Ramos (cell line): ENCODE results near the gene MBOAT7.

Experiments
- in situ Hi-C: fragments of 300-500 bp; cut with MboI; formaldehyde crosslinking; loops from one replicate; pipeline ENCODE4 v1.14.3; 2022; ENCODE audit warnings: low sequenced_read_pairs; ENCODE audit not compliant: unreplicated experiment

Gene MBOAT7

DNA sequence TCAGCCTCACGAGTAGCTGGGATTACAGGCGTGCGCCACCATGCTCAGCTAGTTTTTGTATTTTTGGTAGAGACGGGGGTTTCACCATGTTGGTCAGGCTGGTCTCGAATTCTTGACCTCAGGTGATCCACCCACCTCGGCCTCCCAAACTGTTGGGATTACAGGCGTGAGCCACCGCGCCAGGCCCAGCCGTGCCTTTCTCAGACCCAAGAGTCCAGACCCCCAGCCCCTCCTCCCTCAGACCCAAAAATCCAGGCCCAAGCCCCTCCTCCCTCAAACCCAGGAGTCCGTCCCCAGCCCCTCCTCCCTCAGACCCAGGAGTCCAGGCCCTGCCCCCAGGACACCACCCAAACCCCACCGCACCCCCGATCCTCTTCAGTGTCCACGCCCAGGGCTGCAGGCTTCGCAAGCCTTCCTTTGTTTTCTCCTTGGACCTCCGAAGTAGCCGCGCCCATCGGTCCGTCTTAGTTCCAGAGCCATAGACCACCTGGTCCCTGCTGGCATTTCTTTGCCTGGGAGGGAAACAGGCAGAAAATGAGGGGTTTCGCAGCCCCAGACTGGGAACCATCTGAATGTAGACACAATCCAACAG, 20.1 kb downstream of the MBOAT7 start:
- in situ Hi-C loops: no loop called here

DNA sequence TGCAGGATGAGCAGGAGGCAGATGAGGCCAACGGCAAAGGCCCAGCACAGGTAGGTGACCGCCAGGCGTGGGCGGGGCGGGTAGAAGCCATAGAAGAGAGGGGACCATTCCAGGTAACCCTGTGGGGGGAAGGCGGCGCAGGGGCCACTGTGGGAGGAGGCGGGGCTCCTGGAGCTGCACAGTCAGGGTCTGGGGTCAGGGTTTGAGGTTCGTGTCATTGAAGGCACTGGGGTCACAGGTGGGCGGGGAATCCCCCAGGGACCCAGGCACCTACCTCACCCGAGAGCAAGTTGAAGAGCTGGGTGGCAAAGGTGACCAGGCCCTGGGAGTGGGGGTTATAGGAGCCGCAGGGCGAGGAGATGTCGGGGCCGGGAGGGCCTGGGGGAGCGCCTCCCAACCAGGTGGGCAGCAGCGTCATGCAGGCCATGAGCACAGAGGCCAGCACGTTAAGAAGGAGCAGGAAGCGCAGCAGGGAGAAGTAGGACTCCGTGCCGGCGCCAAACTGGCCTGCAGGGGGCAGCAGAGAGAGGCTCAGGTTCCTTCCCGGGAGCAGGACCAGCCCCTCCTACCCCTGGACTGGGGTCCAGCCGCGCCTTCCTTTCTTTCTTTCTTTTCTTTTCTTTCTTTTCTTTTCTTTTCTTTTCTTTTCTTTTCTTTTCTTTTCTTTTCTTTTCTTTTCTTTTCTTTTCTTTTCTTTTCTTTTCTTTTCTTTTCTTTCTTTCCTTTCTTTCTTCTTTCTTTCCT, 21.0 kb downstream of the MBOAT7 start:
- in situ Hi-C loops: no loop called here

- in situ Hi-C loops: no loop called here
Measured at GRCh38 chr19:54165222-54165621, 24.2 kb downstream of the MBOAT7 start.

- in situ Hi-C loops: loop anchor here (5.0 kb wide), 1 partner anchor 68 kb away; no protein-coding TSS in a partner anchor
Measured at GRCh38 chr19:54164369-54165068, 24.9 kb downstream of the MBOAT7 start.

- in situ Hi-C loops: loop anchor here (5.0 kb wide), 1 partner anchor 69 kb away; no protein-coding TSS in a partner anchor
Measured at GRCh38 chr19:54162884-54163283, 26.5 kb downstream of the MBOAT7 start.

- in situ Hi-C loops: loop anchor here (5.0 kb wide), 1 partner anchor 70 kb away; no protein-coding TSS in a partner anchor
Measured at GRCh38 chr19:54162241-54162805, 27.1 kb downstream of the MBOAT7 start.

DNA sequence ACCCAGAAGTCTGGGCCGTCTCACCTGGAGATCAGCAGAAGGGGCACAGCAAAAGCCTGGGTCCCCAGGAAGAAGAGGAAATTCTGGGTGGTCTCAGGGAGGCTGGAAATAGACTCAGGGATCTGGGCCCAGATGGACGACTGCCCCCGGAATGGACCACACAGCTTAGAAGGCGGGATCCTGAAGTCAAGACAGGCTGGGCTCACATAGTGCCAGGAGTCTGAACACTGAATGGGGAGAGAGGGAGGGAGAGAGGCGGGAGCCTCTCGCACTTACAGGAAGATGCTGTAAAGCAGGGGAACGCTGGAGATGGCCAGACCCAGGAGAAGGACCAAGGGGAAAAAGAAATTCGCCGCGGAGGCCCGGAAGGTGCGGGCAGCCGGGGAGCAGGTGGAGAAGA, 28.5 kb downstream of the MBOAT7 start:
- in situ Hi-C loops: loop anchor here (5.0 kb wide), 1 partner anchor 71 kb away; no protein-coding TSS in a partner anchor

DNA sequence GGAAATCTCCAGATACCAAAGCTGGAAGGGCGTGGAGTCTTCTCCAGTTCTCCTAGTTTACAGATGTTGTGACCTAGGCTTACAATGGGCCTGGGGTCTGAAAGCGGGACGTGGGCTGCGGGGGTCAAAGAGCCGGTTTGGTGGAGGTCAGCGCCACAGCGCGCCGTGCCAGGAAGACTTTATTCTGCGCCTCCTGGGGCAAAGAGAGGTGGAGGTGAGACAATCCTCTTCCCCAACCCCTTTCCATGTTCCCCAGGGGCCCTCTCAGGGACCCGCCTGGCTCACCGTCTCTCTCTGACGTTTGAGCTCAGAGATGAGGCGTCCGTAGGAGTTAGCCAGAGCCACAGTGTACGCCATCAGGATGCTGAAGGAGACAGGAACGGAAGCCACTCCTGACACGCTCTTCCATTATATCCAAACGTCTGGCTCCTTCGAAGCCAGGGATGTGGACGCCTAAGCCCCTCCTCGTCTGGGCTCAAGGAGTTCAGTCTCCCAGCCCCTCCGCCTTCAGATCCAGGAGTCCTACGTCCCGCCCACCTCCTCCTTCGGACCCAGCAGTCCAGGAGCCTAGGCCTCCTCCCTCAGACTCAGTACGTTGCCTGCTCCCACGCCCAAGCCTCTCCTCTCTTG, 29.1 kb downstream of the MBOAT7 start:
- in situ Hi-C loops: loop anchor here (5.0 kb wide), 1 partner anchor 72 kb away; no protein-coding TSS in a partner anchor

DNA sequence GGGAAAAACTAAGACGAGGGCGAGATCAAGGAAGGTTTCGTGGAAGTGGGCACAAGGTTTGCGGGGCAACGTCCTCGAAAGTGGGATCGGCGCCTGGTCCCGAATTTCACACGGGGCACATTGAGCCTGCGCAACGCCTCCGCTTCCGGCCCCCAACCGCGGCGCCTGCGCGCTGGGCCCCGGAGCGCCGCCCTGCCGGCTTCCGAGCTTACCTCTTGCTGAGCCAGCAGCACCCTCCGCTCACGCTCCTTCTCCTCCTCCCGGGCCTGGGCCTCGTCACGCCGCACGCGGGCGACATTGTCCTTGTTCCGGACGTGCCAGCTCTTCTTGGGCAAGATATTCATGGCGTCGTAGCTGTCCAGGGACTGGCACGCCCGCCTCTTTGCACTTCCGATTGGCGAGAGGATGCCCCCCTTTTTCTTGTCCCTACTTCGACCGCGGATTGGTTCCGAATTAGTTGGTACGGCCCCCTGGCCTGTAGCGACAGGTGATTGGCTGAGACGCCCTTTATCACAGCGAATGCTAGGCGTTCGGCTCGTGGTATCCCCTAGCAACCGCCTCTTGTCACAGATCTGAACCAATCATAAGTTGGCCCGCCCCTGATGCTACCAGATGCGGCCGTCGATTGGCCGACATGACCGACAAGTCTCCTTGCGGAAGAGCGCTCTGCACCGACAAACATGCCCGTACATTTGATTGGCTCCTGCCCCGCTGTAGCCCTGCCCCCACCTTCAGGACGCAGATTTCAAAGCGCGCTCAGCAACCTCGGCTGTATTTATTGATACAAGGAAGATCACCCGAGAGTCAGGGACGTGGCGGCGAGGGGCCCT, 29.8 kb downstream of the MBOAT7 start, which contains the start of gene LENG1:
LENG1 (minus strand) TSS at position 370 of the 830 bp plus-strand sequence; CDS start at position 344, 26 bp downstream.
- in situ Hi-C loops: loop anchor here (5.0 kb wide), 1 partner anchor 73 kb away; no protein-coding TSS in a partner anchor

DNA sequence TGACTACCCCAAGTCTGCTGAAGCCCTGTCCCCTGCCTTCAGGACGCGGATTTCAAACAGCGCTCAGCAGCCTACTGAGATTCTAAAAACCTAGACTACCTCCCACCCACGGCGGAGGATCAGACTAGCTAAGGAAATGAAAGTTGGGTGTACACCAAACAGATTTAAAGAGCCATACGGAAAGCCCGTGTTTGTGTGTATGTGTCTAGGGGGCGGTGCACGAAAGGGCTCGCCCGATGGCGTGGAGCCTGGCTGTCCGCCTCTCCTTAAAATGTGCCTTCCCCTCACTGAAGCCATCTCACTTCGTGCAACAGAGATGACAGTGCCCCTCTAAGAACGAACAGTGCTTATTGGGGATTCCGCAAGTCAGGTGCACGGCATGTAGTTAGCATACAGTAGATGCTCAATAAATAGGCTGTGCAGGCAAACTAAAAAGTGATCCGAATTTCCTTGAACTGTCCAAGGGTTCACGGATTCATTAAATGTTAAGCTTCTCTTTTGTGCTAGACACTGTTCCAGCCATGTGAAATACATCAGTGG, 30.5 kb downstream of the MBOAT7 start:
- in situ Hi-C loops: no loop called here

- in situ Hi-C loops: no loop called here
Measured at GRCh38 chr19:54156953-54157352, 32.4 kb downstream of the MBOAT7 start.

DNA sequence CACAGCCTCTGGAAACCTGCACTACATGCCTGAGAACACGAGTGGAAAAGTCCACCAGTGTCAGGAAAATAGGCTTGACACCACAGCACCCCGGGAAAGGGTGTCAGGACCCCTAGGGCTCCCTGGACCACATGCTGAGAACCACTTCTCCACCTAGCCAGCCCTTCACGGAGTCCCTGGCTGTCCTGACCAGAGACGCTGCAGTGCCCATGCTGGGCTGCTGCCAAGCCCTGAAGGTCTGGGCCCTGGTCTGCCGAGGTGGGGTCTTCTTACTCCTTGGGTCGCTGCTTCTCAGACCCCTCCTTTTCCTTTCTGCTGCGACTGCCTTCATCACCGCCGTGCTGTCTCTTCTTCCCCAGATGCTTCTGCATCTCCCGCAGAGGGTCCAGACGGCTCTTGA, 32.9 kb downstream of the MBOAT7 start:
- in situ Hi-C loops: no loop called here

- in situ Hi-C loops: no loop called here
Measured at GRCh38 chr19:54155694-54156093, 33.7 kb downstream of the MBOAT7 start.

GRCh38 chr19:54154603-54155345, 34.6 kb downstream of the MBOAT7 start:
- in situ Hi-C loops: no loop called here

GRCh38 chr19:54153731-54154326, 35.6 kb downstream of the MBOAT7 start:
- in situ Hi-C loops: no loop called here

- in situ Hi-C loops: no loop called here
Measured at GRCh38 chr19:54152878-54153524, 36.4 kb downstream of the MBOAT7 start.

- in situ Hi-C loops: no loop called here
Measured at GRCh38 chr19:54152267-54152666, 37.1 kb downstream of the MBOAT7 start.
